ENCODE results near the gene PCDHA4. TPM values are rescaled to one million over a fixed set of nuclear protein-coding genes. Genes with fewer than 3 reads are reported as not detected.
"Not testable (repeated sequence)": the region's sequence is repeated elsewhere in the genome, so short reads cannot be mapped to it uniquely, and the experiment has no call there.

PCDHA4 gene
- total RNA-seq, 2 donors from 2014 or later: 2.0 to 3.1 TPM

DNA sequence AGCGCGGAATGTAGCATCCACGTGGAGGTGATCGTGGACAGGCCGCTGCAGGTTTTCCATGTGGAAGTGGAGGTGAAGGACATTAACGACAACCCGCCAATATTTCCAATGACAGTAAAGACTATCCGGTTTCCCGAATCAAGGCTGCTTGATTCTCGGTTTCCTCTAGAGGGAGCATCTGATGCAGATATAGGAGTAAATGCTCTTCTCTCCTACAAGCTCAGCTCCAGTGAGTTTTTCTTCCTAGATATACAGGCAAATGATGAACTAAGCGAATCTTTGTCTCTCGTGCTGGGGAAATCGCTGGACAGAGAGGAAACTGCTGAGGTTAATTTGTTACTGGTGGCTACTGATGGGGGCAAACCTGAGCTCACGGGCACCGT lies 11.6 kb upstream of the PCDHA4 start:
- ATAC-seq (no peak), DNase-seq (no peak)
- H3K27ac ChIP-seq: no peak overlapping the region
- WGBS, 2 donors: 15 to 22% methylated on average over 14 to 15 of the region's 15 CpGs
- no peaks in the 10 kb centered on the region for H3K36me3 ChIP-seq (replicated peaks in 1 of 2; ENCODE audit: insufficient read depth in 1 of 2, low read depth in 2 of 2)
- intact Hi-C loops (cut with DNase I): no loop called here
- H3K9me3 ChIP-seq: peaks cover 0 to 55% (median 2%) of the 10 kb centered on the region in 3 donors
- no peaks in the 10 kb centered on the region for H3K4me1 ChIP-seq
- H3K4me3 ChIP-seq: no peak overlapping the region
- no peaks in the 10 kb centered on the region for H3K27me3 ChIP-seq
- TF ChIP-seq, protein P1, sequence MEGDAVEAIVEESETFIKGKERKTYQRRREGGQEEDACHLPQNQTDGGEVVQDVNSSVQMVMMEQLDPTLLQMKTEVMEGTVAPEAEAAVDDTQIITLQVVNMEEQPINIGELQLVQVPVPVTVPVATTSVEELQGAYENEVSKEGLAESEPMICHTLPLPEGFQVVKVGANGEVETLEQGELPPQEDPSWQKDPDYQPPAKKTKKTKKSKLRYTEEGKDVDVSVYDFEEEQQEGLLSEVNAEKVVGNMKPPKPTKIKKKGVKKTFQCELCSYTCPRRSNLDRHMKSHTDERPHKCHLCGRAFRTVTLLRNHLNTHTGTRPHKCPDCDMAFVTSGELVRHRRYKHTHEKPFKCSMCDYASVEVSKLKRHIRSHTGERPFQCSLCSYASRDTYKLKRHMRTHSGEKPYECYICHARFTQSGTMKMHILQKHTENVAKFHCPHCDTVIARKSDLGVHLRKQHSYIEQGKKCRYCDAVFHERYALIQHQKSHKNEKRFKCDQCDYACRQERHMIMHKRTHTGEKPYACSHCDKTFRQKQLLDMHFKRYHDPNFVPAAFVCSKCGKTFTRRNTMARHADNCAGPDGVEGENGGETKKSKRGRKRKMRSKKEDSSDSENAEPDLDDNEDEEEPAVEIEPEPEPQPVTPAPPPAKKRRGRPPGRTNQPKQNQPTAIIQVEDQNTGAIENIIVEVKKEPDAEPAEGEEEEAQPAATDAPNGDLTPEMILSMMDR (IDR thresholded peaks at IDR 0.05): no peak
- TF ChIP-seq POLR2A (IDR thresholded peaks at IDR 0.05): no peak

GRCh38 chr5:140796072-140796717 lies 10.7 kb upstream of the PCDHA4 start:
- peaks cover 0 to 56% (median 2%) of the 10 kb centered on the region in 3 donors for H3K9me3 ChIP-seq
- not testable (repeated sequence) for ATAC-seq

DNA sequence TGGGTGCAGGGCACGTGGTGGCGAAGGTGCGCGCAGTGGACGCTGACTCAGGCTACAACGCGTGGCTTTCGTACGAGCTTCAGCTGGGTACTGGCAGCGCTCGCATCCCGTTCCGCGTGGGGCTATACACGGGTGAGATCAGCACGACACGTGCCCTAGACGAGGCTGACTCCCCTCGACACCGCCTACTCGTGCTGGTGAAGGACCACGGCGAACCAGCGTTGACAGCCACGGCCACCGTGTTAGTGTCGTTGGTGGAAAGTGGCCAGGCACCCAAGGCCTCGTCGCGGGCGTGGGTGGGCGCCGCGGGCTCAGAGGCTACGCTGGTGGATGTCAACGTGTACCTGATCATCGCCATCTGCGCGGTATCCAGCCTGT lies 10.2 kb upstream of the PCDHA4 start:
- intact Hi-C loops (cut with DNase I): no loop called here
- H3K9me3 ChIP-seq: peaks cover 0 to 57% (median 2%) of the 10 kb centered on the region in 3 donors

More at GRCh38 chr5:140796072-140796717, 10.7 kb upstream of the PCDHA4 start:
- H3K4me3 ChIP-seq; H3K4me1 ChIP-seq; H3K27me3 ChIP-seq; DNase-seq; H3K27ac ChIP-seq; H3K36me3 ChIP-seq (replicated peaks in 1 of 2; ENCODE audit: insufficient read depth in 1 of 2, low read depth in 2 of 2); intact Hi-C loops (cut with DNase I): not testable (repeated sequence)
- 37 to 40% methylated on average over 16 to 72 of the region's 72 CpGs for WGBS, 2 donors

GRCh38 chr5:140800816-140801493 lies 5.9 kb upstream of the PCDHA4 start, which contains the start of gene PCDHA3:
Gene PCDHA3, plus strand, starts transcription at chr5:140801057.
- Histone ChIP-seq H3K9me3 (peaks cover 0 to 44% (median 5%) of the 10 kb centered on the region in 3 donors), H3K27me3 (no peaks in the 10 kb centered on the region), H3K4me3 (peak within 1 kb of the TSS in 1 of 2 donors; percentile 20), H3K4me1 (no peaks in the 10 kb centered on the region), H3K36me3 (replicated peaks in 1 of 2; ENCODE audit: insufficient read depth in 1 of 2, low read depth in 2 of 2) (no peaks in the 10 kb centered on the region), H3K27ac (peak within 1 kb of the TSS in 1 of 4 donors; percentile 18)
- TF ChIP-seq POLR2A (IDR thresholded peaks at IDR 0.05): no peak
- TF ChIP-seq, protein P1 (IDR thresholded peaks at IDR 0.05): peak in 5 of 7 experiments; percentile 24 to 53 (median 29)
- intact Hi-C loops (cut with DNase I): no loop called here
- peak in 2 of 4 donors; percentile 37 to 43 for DNase-seq
- WGBS, 2 donors: 9 to 13% methylated on average over 14 to 29 of the region's 29 CpGs
- ATAC-seq: no peak

More for the DNA sequence above, 10.2 kb upstream of the PCDHA4 start:
- H3K4me1 ChIP-seq: no peaks in the 10 kb centered on the region
- TF ChIP-seq, protein P1 (IDR thresholded peaks at IDR 0.05): no peak
- no peak for TF ChIP-seq POLR2A (IDR thresholded peaks at IDR 0.05)
- ATAC-seq (no peak), DNase-seq (no peak)
- no peaks in the 10 kb centered on the region for H3K36me3 ChIP-seq (replicated peaks in 1 of 2; ENCODE audit: insufficient read depth in 1 of 2, low read depth in 2 of 2)
- no peaks in the 10 kb centered on the region for H3K27me3 ChIP-seq
- WGBS, 2 donors: 44% methylated on average over 39 of the region's 39 CpGs; no CpG with 5 or more reads in 1 of the 2 donors
- no peak overlapping the region for H3K27ac ChIP-seq
- no peak overlapping the region for H3K4me3 ChIP-seq

- DNase-seq (peak in 2 of 4 donors; percentile 22 to 46), ATAC-seq (no peak)
- intact Hi-C loops (cut with DNase I): no loop called here
- Histone ChIP-seq H3K4me1 (no peaks in the 10 kb centered on the region), H3K27me3 (no peaks in the 10 kb centered on the region), H3K27ac (peak overlapping the region in 1 of 4 donors; percentile 18), H3K36me3 (replicated peaks in 1 of 2; ENCODE audit: insufficient read depth in 1 of 2, low read depth in 2 of 2) (no peaks in the 10 kb centered on the region), H3K9me3 (peaks cover 0 to 39% (median 4%) of the 10 kb centered on the region in 3 donors), H3K4me3 (no peak overlapping the region)
- TF ChIP-seq, protein P1 (IDR thresholded peaks at IDR 0.05): peak in 5 of 7 experiments; percentile 8 to 35 (median 20)
- TF ChIP-seq POLR2A (IDR thresholded peaks at IDR 0.05): no peak
- WGBS, 2 donors: 9 to 20% methylated on average over 14 to 16 of the region's 16 CpGs
Observed at GRCh38 chr5:140801494-140801841, 5.4 kb upstream of the PCDHA4 start.

- H3K4me1 ChIP-seq; ATAC-seq; H3K36me3 ChIP-seq (replicated peaks in 1 of 2; ENCODE audit: insufficient read depth in 1 of 2, low read depth in 2 of 2); DNase-seq; H3K27me3 ChIP-seq; intact Hi-C loops (cut with DNase I); H3K27ac ChIP-seq; H3K4me3 ChIP-seq: not testable (repeated sequence)
- H3K9me3 ChIP-seq: peaks cover 0 to 37% (median 3%) of the 10 kb centered on the region in 3 donors
- WGBS, 2 donors: 34 to 53% methylated on average over 6 to 43 of the region's 45 CpGs
Observed at GRCh38 chr5:140802381-140802780, 4.5 kb upstream of the PCDHA4 start.

Measured in body of pancreas (tissue), 4 donors.